Spleen (tissue), 7 donors: ENCODE measurements around the gene RPRD2.

Source experiments
- CTCF ChIP-seq, 11 experiments: fragments of 200-600 bp in 7 of 11; fragments of 450-650 bp in 4 of 11; sonication (generic) in 4 of 11; IDR thresholded peaks in 8 of 11; conservative IDR thresholded peaks in 3 of 11; 1 replicate in 7 of 11; 2 replicates in 4 of 11; pipeline versions ENCODE4 v1.4.0 to v1.8.0; 2016 to 2021; ENCODE audit warnings: antibody characterized with exemption in 11 of 11, inconsistent platforms in 4 of 11, mild to moderate bottlenecking in 1 of 11
- POLR2A ChIP-seq, 3 donors: fragments of 450-650 bp; IDR thresholded peaks; one replicate each; pipeline ENCODE4 v1.5.1; 2017; ENCODE audit warnings: antibody characterized with exemption in 3 of 3, mild to moderate bottlenecking in 1 of 3
- POLR2AphosphoS5 ChIP-seq, 3 donors: sonication (generic); formaldehyde crosslinking; IDR thresholded peaks; one replicate each; pipeline ENCODE4 v1.5.1; 2017; ENCODE audit warnings: antibody characterized with exemption in 3 of 3
- donor health status: DM: no; HTN: no; CAD: no; lungs with moderate emphysema.
- donor health status: DM: no; HTN: no; CAD: no.
- donor health status: DM: no; HTN: no; CAD: no.

- TF ChIP-seq POLR2A (IDR thresholded peaks at IDR 0.05) (no peak), CTCF (IDR thresholded peaks at IDR 0.05 in 8 of 11, conservative IDR thresholded peaks at IDR 0.05 in 3 of 11) (no peak), POLR2AphosphoS5 (IDR thresholded peaks at IDR 0.05) (no peak)
Observed at GRCh38 chr1:150513351-150513791, 149.4 kb downstream of the RPRD2 start.
